ENCODE results near the gene KCMF1.

DNA sequence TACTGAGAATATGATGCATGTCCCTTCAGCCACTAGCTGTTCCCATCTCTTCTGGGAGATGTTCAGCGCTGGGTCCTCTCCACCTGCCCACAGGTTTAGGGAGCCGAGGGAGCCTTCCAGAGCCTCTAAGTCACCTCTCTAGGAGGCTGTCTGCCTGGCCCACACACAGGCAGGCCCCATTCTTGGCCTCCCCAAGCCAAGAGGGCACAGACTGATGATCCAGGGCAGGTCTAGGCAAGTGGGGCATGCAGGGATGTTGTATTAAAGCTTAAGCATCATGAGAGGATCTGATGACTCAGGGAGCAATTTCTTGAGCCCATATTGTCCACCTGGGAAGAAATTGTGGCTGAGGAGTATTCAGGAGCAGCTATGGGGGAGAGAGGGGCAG is 45.6 kb upstream of the KCMF1 start:
- no peak for TF ChIP-seq POLR2AphosphoS2 (conservative IDR thresholded peaks at IDR 0.05; ENCODE audit: low read length)
- TF ChIP-seq CTCF (IDR thresholded peaks at IDR 0.05), result no peak
- no peak for TF ChIP-seq ESRRA (IDR thresholded peaks at IDR 0.05; ENCODE audit: borderline replicate concordance, low read length)
- TF ChIP-seq MAX (IDR thresholded peaks at IDR 0.05), result no peak
- no peak for TF ChIP-seq JUN (IDR thresholded peaks at IDR 0.05)
